HG02973 (cell line): ENCODE measurements around the gene TSPAN14.
A peak's percentile ranks its signal among the peaks of the same experiment; 100 is the strongest.

ENCODE experiments used
- ATAC-seq: cut with Tn5 transposase; IDR thresholded peaks from one replicate; pipeline ENCODE4 v1.9.1; 2021; ENCODE audit warnings: moderate library complexity; ENCODE audit not compliant: unreplicated experiment

The TSPAN14 gene

GRCh38 chr10:80421707-80422536, 32.2 kb upstream of the TSPAN14 start:
- ATAC-seq: peak; percentile 86

GRCh38 chr10:80425901-80426300, 28.2 kb upstream of the TSPAN14 start:
- no peak for ATAC-seq

GRCh38 chr10:80427541-80427940, 26.6 kb upstream of the TSPAN14 start:
- ATAC-seq: no peak

- no peak for ATAC-seq
These were observed 24.6 kb upstream of the TSPAN14 start for GRCh38 chr10:80429521-80429973.

GRCh38 chr10:80433134-80433533, 21.0 kb upstream of the TSPAN14 start:
- ATAC-seq: no peak

- no peak for ATAC-seq
These were observed 17.5 kb upstream of the TSPAN14 start for GRCh38 chr10:80436446-80437098.

GRCh38 chr10:80437227-80437626, 16.9 kb upstream of the TSPAN14 start:
- ATAC-seq: no peak

GRCh38 chr10:80441831-80442230, 12.3 kb upstream of the TSPAN14 start:
- ATAC-seq: no peak

GRCh38 chr10:80442879-80443278, 11.2 kb upstream of the TSPAN14 start:
- no peak for ATAC-seq

GRCh38 chr10:80443531-80443974, 10.6 kb upstream of the TSPAN14 start:
- ATAC-seq: no peak

GRCh38 chr10:80444124-80444523, 10.0 kb upstream of the TSPAN14 start:
- no peak for ATAC-seq

GRCh38 chr10:80444646-80445319, 9.3 kb upstream of the TSPAN14 start:
- ATAC-seq: peak; percentile 87

- ATAC-seq: no peak
These were observed 6.5 kb upstream of the TSPAN14 start for GRCh38 chr10:80447436-80448190.

- ATAC-seq: no peak
These were observed 5.7 kb upstream of the TSPAN14 start for GRCh38 chr10:80448209-80448942.

GRCh38 chr10:80449520-80449919, 4.6 kb upstream of the TSPAN14 start:
- no peak for ATAC-seq

GRCh38 chr10:80451132-80451531, 3.0 kb upstream of the TSPAN14 start:
- no peak for ATAC-seq

- ATAC-seq: no peak
These were observed 2.0 kb upstream of the TSPAN14 start for GRCh38 chr10:80452069-80452468.

GRCh38 chr10:80452640-80453039, 1.5 kb upstream of the TSPAN14 start:
- ATAC-seq: no peak

GRCh38 chr10:80453056-80453841, 861 bp upstream of the TSPAN14 start:
- no peak for ATAC-seq
